ENCODE measurements around the gene GLIS1.

Gene GLIS1

DNA sequence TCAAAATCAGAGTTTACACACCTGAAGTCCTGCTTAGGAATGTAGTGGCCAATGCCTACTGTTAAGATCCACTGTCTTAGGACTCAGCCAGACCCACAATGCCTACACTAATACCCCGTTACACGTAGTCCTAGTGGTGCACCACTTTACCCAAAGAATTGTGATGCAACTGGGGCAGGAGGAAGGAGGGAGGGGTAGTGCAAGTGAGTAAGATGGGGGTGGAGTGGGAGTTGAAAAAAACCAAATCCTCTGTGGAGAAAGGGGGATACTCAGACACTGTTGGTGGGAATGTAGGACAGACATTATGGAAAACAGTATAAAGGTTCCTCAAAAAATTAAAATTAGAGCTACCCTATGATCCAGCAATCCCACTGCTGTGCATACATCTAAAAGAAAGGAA is 19.5 kb downstream of the GLIS1 start:
- DNase-seq (ENCODE audit: low read depth in 1 of 2, low spot score in 1 of 2): no peak

DNA sequence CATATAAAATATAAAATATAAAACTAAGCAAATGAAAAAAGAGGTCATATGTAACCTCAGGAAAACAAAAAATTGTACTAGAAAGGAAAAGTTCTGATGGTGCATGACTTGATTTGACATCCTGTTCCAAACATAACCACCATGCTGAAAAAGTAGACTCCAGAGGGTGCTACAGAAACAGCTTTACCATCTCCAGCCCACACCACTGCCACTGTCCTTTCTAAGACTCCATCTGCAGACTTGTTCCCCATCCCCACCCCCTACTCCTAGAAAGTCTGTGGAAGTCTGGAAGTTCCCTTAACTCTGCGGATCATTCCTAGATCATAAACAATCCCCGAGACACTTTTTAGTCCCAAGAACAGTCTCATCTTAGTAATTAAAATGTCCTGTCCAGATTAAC is 20.5 kb downstream of the GLIS1 start:
- no peak for DNase-seq (ENCODE audit: low read depth in 1 of 2, low spot score in 1 of 2)

DNA sequence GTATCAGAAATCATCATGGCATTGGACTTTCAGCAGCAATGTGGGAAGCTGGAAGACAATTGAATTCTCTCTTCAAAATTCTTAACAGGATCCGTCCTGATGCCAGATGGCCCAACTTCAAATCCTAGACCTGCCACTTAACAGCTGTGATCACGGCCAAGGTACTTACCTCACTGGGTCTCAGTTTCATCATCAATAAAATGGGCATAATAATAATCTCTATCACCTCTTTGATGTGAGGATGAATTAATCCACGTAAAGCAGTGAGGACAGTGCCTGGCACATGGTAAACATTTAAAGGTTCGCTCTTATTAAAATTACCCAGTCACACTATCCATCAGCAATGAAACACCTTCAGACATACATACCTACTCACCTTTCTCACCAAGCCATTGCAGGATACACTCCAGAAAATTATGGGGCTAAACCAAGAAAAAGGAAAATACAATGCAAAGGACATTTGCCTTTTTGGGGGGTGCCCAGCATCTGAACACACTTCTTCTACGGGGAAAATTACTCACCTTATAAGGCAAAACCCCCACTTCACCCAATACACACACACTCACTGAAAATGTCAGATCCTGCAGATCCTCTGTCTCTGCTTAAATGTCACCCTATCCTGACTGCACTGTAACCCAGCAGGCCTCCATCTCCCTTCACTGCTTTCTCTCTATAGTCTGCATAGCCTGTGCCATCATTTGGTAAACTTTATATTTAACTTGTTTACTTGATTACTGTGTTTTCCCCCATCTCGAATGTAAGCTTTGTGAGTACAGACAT is 21.7 kb downstream of the GLIS1 start:
- no peak for DNase-seq (ENCODE audit: low read depth in 1 of 2, low spot score in 1 of 2)

DNA sequence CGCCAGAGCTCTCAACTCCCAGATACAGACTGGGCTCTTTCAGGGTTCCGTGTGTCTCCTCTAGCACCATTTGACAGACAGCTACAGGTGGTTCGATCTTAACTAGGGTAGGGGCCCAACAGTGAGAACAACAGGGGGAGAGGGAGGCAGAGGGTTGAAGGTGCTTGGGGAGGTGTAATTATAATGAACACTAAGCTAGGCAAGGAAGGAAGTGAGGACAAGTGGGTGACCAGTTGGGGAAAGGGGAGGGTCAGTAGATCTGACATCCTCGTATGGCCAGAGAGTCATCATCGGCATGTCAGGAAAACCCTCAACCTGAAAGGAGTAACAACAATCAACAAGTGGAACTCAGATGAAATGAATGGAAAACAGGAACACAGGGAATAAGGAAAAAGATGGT is 22.8 kb downstream of the GLIS1 start:
- no peak for DNase-seq (ENCODE audit: low read depth in 1 of 2, low spot score in 1 of 2)

DNA sequence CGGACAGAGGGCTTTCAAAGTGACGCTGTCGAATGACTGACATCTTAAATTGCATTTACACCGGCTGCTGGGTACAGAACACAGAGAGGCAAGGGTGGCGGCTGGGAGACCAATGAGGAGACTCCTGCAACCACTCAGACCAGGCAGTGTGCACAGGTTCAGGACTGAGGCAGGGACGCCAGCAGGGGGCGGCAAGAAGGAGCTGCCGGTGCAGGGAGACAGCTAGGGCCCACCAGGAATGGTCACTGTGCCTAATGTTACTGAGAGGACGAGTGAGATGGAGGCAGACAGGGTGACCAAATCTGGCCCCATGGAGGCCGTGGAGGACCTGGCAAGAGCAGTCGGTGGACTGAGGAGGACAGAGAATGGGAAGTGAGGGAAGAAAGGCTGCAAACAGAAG is 23.5 kb downstream of the GLIS1 start:
- no peak for DNase-seq (ENCODE audit: low read depth in 1 of 2, low spot score in 1 of 2)

DNA sequence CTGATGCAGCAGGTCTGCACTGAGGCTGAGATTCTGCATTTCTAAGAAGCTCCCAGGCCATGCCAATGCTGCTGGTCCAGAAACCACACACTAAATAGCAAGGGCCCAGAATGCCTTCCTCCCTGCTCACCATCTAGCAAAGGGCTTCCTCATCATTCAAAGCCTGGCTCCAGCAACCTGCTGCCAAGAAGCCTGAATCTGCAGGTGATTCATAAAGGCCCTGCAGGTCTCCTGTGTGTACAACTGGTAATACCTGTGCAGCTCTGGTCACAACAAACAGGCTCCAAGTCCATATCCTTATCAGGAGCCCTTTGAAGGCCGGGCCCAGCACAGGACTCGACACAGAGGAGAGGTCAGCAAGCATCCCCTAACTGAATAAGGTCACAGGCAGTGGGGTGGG is 26.7 kb downstream of the GLIS1 start:
- DNase-seq (ENCODE audit: low read depth in 1 of 2, low spot score in 1 of 2): no peak

DNA sequence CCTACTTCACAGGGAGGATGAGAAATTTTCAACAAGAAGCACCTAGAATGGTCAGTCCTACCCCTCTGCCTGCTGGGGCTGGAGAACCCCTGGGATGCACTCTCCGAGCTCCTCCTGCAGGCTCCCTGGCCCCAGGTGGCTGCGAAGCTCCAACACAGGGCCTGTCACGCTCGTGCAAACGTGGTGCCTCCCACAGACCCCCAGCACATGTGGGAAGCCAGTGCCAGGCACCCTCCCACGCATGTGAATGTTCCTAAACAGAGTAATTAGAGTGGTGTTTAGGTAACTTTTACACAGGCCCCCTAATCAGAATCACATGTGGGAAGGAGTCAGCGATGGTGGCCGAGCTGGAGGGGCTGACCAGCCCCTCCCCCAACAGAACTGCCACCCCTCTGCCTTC is 28.4 kb downstream of the GLIS1 start:
- DNase-seq (ENCODE audit: low read depth in 1 of 2, low spot score in 1 of 2): no peak

DNA sequence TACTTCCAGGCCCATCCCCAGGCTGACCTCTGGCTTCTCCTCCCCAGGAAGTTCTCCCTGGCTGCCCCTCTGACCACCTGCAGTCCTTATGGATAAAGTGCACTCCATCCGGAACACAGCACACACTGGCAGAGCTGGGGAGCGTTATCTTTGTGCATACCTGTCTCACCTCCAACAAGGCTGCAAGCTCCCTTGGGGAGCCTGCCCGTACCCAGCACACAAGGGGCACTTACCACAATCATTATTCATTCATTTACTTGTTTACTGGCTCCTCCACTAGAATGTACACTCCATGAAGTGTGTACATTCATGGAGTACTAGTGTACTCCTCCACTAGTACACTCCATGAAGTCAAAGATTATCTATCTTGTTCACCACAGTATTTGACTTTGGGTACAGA is 30.3 kb downstream of the GLIS1 start:
- DNase-seq (ENCODE audit: low read depth in 1 of 2, low spot score in 1 of 2): no peak

DNA sequence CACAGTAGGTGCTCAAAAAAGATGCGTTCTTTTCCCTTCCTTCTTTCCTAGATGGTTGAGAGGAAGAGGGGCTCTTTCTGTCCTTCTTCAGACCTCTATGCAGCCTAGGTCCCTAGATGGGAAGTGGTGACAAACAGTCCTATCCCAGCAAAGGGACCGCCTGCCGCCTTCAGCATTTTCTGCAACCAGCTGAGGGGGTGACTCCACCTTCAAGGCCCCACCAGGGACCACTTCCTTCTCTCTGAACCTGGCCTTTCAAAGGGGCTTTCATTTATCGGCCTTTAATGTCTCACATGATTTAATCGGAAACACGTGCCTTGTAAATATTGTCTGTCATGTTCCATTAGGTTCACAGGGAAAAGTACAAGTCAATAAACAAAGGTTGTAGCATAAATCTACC is 32.6 kb downstream of the GLIS1 start:
- no peak for DNase-seq (ENCODE audit: low read depth in 1 of 2, low spot score in 1 of 2)

DNA sequence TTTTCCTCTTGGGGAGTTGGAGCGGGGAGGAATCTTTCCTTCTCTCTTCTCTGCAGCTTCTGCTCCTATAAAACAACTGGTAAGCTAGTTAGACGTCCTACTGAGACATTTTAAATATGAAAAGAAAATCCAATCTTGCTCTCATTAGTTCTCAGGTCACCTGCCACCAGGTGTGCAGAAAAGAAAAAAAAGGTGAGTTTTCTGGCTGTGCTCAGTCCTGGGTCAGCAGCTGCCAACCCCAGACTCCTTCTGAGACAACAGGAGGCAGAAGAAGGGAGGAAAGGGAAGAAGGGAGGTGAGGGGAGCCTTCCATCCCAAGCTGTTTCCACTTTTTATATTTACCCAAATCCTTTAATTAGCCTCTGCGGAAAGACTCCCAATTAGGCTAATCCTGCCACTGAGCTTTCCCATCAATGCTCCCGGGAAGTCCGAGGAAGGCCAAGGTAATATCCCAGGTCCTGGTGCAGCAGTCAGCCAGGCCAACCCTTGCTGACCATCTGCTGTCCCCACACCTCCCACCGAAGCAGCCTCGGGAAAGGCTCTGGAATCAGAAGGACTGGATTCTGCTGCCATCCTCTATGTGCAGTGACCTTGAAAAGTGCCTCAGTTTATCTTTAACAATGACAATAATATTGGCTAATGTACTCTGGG is 33.4 kb downstream of the GLIS1 start:
- DNase-seq (ENCODE audit: low read depth in 1 of 2, low spot score in 1 of 2): no peak

DNA sequence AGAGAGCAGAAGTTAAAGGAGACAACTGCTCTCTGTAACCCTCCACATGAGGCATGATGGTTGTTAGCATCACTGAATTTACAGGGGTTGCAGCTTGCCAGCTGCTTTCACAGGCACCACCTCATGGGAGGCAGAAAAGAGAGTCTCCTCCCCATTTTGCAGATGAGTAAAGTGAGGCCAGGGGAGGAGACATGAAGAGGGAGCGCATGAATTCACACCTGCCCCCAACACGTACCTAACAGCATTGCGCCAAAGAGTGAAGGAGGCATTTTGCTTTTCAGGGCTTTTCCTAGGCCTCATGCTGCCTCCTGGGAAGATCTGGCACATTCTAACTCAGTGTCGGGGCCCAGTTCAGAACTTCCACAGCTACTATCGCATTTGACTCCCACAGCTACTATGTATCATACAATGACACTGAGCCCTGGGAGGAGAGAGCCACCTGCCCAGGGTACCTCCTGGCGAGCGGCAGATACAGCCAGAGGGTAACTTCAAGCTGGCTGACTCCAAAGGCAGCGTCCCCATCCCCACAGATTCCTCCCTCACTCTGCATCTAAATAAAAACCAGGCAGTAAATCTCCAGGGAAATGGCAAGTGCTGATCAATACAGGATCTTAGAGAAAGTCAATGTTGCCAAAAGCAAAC is 34.0 kb downstream of the GLIS1 start:
- no peak for DNase-seq (ENCODE audit: low read depth in 1 of 2, low spot score in 1 of 2)

DNA sequence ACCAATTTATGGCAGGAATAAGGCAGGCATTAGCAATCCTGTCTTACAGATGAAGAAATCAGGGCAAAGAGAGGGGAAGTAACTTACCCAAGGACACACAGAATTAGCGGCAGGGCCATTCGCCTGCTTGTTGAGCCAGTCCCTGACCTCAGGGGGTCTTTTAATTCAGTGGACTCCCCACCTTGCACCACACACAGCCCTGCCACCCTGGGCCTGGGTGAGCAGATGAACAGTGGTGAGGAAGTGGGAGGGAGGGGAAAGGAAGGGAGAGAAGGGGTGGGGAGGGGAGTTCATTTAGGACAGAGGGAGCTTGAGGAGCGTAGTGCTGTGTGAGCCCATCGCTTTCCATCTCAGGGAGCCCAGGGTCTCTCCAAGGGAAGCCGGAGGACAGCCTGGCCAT is 34.7 kb downstream of the GLIS1 start:
- no peak for DNase-seq (ENCODE audit: low read depth in 1 of 2, low spot score in 1 of 2)

DNA sequence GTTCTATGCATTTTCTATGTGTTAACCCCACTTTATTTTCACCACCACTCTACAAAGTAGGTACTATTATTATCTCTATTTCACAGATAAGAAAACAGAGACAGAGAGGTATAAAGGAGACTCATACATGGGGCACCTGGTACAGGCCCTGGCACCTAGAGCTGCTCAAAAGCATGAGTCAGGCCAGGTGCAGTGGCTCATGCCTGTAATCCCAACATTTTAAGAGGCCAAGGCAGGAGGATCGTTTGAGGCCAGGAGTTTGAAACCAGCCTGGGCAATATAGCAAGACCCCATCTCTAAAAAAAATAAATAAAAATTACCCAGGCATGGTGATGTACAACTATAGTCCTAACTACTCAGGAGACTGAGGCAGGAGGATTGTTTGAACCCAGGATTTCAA is 35.8 kb downstream of the GLIS1 start:
- no peak for DNase-seq (ENCODE audit: low read depth in 1 of 2, low spot score in 1 of 2)

DNA sequence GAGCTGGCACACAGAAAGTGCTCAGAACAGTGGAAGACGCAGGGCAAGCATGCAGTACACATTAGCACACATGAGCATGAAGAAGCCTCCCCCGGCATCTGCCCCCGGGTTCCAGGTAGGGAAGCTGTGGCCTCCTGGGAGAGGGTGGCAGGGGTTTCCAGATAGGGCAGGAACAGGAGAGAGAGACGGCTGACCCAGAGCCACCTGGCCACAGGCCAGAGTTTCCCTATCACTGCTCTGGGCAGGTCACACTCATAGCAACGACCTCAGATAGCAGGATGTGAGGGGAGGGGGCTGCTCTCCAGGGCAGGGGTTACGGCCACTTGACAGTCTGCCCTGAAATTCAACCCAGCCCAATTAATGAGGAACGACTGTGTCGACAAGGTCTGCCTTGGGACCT is 36.6 kb downstream of the GLIS1 start:
- DNase-seq (ENCODE audit: low read depth in 1 of 2, low spot score in 1 of 2): no peak

DNA sequence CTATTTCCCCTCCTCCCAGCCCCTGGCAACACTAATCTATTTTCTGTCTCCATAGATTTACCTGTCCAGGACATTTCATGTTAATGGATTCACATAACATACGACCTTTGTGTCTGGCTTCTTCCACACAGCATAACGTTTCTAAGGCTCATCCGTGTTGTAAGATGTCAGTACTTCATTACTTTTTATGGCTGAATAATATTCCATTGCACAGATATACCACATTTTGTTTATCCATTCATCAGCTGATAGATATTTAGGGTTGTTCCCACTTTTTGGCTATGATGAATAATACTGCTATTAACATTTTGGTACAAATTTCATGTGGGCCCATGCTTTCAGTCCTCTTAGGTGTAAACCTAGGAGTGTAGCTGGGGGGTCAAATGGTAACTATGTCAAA is 38.2 kb downstream of the GLIS1 start:
- no peak for DNase-seq (ENCODE audit: low read depth in 1 of 2, low spot score in 1 of 2)

DNA sequence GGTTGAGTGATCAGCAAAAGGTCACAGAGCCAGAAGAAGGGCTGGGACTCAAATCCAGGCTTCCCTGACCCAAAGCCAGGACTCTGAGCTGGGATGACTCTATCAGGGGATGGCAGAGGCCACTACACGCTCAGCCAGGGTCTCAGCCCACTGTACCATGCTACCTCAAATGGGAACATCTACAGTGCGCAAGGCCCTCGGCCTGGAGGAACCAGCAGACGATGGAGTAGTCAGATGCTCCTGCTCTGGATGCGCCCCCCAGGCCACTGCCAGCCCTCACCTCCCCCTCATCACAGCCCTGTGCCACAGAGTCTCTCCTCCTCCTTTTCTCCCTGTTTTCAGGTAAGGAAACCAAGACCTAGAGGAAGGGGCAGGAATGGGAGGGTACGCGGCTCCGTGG is 39.0 kb downstream of the GLIS1 start:
- no peak for DNase-seq (ENCODE audit: low read depth in 1 of 2, low spot score in 1 of 2)

DNA sequence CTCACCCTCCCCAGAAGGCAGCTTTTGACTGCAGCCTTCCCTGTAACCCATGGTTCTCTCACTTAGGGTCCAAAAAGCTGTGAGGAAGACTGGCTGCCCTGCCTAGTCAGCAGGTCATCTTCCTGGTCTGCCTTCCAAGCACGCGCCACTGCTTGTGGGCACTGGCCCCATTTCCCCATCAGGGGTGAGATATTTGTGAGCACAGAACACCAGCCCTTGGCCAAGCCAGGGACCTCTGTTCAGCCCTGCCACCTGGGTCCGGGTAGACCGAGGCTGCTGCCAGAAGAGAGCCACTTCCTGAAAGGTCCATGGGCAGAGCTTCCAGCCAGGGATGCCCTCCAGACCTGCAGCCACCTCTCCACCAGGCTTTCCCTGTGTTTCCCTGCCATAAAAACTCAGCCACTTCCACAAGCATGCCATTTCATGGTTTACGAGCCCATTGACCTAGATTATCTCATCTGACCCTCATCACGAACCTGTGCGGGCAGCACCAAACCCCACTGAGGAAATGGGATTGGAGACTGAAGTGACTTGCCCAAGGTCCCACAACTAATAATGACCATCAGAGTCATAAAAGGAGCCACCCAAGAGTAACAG is 40.5 kb downstream of the GLIS1 start:
- no peak for DNase-seq (ENCODE audit: low read depth in 1 of 2, low spot score in 1 of 2)

DNA sequence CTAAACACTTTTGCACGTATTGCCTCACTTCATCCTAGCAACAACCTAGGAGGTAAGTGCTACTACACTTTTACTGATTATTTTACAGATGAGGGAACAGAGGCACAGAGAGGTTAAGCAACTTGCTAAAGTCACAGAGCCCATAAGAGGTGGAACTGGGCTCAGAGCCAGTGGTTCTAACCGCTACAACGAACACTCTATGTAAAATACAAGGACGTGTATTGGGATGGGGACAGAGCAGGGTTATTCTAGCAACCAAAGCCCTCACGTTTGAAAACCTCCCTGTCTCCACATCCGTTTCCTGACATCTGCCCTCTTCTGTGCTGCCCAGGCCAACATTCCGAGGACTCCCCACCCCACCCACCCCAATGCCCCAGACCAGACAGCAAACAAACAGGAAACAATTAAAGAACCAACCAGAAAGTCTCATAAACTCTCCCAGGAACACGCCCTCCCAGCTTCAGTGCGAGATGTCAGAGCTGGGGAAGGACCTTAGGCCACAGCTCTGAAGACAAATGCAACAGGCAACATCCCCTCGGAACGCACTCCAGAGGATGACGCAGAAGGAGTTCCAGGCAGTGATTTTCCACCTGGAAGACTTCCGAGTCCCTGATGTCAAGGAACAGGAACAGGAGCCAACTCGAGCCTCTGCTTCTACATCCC is 41.1 kb downstream of the GLIS1 start:
- DNase-seq (ENCODE audit: low read depth in 1 of 2, low spot score in 1 of 2): no peak

DNA sequence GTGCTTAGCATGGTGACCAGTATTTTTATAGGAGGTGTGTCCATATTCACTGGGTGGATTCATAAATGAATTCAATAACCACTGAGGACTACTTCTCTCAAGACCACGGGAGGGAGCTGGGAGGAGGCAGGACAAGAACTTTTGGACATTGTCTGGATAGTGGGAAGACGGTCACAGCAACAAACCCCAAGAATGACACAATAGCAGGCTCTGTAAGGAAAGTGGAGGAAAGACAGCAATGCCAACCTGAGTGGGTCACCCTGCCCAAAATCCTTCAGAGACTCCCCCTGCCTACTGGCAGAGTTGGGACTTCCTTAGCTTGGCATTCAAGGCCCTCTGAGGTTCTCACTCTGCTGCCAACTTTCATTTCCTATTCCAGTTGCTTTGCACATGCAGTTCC is 42.0 kb downstream of the GLIS1 start:
- no peak for DNase-seq (ENCODE audit: low read depth in 1 of 2, low spot score in 1 of 2)

DNA sequence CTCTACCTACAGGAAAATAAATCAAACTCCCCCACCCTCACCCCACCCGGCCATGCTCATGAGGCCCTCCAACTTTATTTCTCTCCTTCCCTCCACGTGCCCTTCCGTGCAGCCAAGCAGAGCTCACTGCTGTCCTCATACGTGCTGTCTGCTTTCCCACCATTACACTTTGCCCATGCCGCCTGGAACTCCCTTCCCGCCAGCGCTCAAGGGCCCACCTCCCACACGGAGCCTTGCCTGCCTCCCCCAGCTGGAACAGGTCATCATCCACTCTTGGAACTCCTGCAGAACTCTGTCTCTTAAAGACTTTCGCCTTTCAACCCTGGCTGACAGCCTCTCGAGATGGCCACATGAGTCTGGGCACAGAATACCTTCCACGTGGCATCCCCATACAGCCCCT is 42.4 kb downstream of the GLIS1 start:
- no peak for DNase-seq (ENCODE audit: low read depth in 1 of 2, low spot score in 1 of 2)

DNA sequence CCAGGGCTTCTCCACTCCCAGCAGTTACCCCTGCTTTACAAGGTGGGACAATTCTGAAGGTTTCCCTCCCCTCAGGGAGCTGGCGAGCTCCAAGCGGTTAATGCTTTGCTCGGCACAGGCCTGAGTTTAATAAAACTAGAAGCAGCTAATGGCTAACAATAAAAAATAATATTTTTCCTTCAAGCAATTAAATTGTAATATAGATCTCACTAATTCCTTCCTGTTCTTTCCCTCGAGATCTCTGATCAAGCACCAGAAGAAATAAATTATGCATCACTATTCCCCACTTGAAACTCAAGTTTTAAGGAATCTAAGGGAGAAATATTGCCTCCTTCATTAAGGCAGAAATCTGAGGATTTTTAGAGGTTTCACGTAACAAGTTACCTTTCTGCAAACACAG is 42.9 kb downstream of the GLIS1 start:
- DNase-seq (ENCODE audit: low read depth in 1 of 2, low spot score in 1 of 2): no peak

DNA sequence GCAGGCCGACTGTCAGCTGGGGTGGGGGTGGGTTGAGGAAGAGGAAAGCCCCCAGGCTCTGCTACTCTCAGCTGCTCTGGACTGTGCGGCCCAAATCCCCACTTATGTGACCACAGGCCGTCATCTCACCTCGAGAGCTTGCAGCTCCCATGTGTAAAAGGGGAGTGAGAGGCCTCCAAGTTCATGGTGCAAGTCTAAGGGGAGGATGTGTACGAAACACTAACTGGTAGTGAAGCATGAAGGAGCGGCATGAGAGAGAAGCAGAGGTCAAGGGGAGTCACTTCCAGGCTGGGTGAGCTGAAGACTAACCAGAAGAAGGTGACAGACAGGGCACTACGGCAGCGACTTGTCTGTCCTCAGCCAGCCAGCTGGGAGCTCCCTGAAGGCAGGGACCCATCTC is 43.8 kb downstream of the GLIS1 start:
- DNase-seq (ENCODE audit: low read depth in 1 of 2, low spot score in 1 of 2): no peak

Measured in activated CD4-positive, alpha-beta T cell treated with anti-CD3 and anti-CD28 coated beads, Interleukin-2, amount 50 U/mL, for 24 hours (primary cell).